Astrocyte (in vitro differentiated cells and primary cell): ENCODE results near the gene ARID4A. TPM values are rescaled to one million over a fixed set of nuclear protein-coding genes. Genes with fewer than 3 reads are reported as not detected.

ENCODE experiments used
- DNase-seq: peaks from one replicate; pipeline ENCODE4 v3.0.0-alpha.2; 2010; ENCODE audit warnings: low read depth
- FAIRE-seq: peaks from 2 replicates; lab custom pipeline; 2011; peaks lifted over from hg19 to GRCh38; lab: Jason Lieb, UNC
- H2AFZ ChIP-seq: 2 replicates; pipeline ENCODE4 v1.6.0; 2012; ENCODE audit warnings: low read depth, low read length, inconsistent platforms
- H3K27ac ChIP-seq: 2 replicates; pipeline ENCODE4 v1.5.1; 2011; ENCODE audit warnings: low read depth, low read length, inconsistent platforms
- H3K27me3 ChIP-seq: 2 replicates; pipeline ENCODE4 v1.6.0; 2011; ENCODE audit warnings: low read length, inconsistent platforms; ENCODE audit not compliant: insufficient read depth
- H3K36me3 ChIP-seq: 2 replicates; pipeline ENCODE4 v1.5.1; 2011; ENCODE audit warnings: low read length, inconsistent platforms; ENCODE audit not compliant: insufficient read depth
- H3K4me1 ChIP-seq: 2 replicates; pipeline ENCODE4 v1.5.1; 2011; ENCODE audit warnings: low read length, inconsistent platforms; ENCODE audit not compliant: insufficient read depth
- H3K4me2 ChIP-seq: 2 replicates; pipeline ENCODE4 v1.6.0; 2012; ENCODE audit warnings: low read length, inconsistent platforms
- H3K4me3 ChIP-seq: 2 replicates; pipeline ENCODE4 v1.5.1; 2011; ENCODE audit warnings: low read depth, mild to moderate bottlenecking, low read length, inconsistent platforms; ENCODE audit not compliant: insufficient read depth
- H3K79me2 ChIP-seq: 2 replicates; pipeline ENCODE4 v1.6.0; 2012; ENCODE audit warnings: mild to moderate bottlenecking, low read length, inconsistent platforms; ENCODE audit not compliant: insufficient read depth
- H3K9ac ChIP-seq: 2 replicates; pipeline ENCODE4 v1.6.0; 2012; ENCODE audit warnings: mild to moderate bottlenecking, low read length, inconsistent platforms
- H3K9me3 ChIP-seq: 2 replicates; pipeline ENCODE4 v1.5.1; 2012; ENCODE audit warnings: low read depth, mild to moderate bottlenecking, low read length, inconsistent platforms; ENCODE audit not compliant: insufficient read depth
- H4K20me1 ChIP-seq: 2 replicates; pipeline ENCODE4 v1.6.0; 2012; ENCODE audit warnings: low read length, inconsistent platforms; ENCODE audit not compliant: insufficient read depth
- H3K27ac Mint-ChIP-seq: one replicate; pipeline ENCODE4 v1.8.0; 2021; ENCODE audit warnings: mild to moderate bottlenecking, mixed read lengths; ENCODE audit not compliant: unreplicated experiment
- H3K27me3 Mint-ChIP-seq: one replicate; pipeline ENCODE4 v1.8.0; 2021; ENCODE audit warnings: low read depth, mixed read lengths; ENCODE audit not compliant: unreplicated experiment
- H3K36me3 Mint-ChIP-seq: one replicate; pipeline ENCODE4 v1.8.0; 2021; ENCODE audit warnings: low read depth, mixed read lengths; ENCODE audit not compliant: unreplicated experiment
- H3K4me1 Mint-ChIP-seq: one replicate; pipeline ENCODE4 v1.8.0; 2021; ENCODE audit warnings: low read depth, mixed read lengths; ENCODE audit not compliant: unreplicated experiment
- H3K4me3 Mint-ChIP-seq: one replicate; pipeline ENCODE4 v1.8.0; 2021; ENCODE audit warnings: mild to moderate bottlenecking, moderate library complexity, mixed read lengths; ENCODE audit not compliant: unreplicated experiment
- H3K9me3 Mint-ChIP-seq: one replicate; pipeline ENCODE4 v1.8.0; 2021; ENCODE audit warnings: mild to moderate bottlenecking, mixed read lengths; ENCODE audit not compliant: unreplicated experiment
- EZH2 ChIP-seq: IDR thresholded peaks from 2 replicates; pipeline ENCODE4 v1.6.1; 2012; ENCODE audit warnings: mild to moderate bottlenecking, low read length, inconsistent platforms; ENCODE audit not compliant: insufficient read depth
- total RNA-seq: library from RNA; stranded (reverse); gene quantifications from 2 replicates; pipeline ENCODE4 v1.2.1, GENCODE V29; 2021
- TF ChIP-seq, protein P1 (sequence below): IDR thresholded peaks from 2 replicates; pipeline ENCODE4 v1.5.1; 2011; ENCODE audit warnings: low read depth, mild to moderate bottlenecking, inconsistent platforms, low read length, moderate library complexity; ENCODE audit not compliant: insufficient read depth

ARID4A gene
- total RNA-seq, 1 donor from 2014 or later = 26.6 TPM

DNA sequence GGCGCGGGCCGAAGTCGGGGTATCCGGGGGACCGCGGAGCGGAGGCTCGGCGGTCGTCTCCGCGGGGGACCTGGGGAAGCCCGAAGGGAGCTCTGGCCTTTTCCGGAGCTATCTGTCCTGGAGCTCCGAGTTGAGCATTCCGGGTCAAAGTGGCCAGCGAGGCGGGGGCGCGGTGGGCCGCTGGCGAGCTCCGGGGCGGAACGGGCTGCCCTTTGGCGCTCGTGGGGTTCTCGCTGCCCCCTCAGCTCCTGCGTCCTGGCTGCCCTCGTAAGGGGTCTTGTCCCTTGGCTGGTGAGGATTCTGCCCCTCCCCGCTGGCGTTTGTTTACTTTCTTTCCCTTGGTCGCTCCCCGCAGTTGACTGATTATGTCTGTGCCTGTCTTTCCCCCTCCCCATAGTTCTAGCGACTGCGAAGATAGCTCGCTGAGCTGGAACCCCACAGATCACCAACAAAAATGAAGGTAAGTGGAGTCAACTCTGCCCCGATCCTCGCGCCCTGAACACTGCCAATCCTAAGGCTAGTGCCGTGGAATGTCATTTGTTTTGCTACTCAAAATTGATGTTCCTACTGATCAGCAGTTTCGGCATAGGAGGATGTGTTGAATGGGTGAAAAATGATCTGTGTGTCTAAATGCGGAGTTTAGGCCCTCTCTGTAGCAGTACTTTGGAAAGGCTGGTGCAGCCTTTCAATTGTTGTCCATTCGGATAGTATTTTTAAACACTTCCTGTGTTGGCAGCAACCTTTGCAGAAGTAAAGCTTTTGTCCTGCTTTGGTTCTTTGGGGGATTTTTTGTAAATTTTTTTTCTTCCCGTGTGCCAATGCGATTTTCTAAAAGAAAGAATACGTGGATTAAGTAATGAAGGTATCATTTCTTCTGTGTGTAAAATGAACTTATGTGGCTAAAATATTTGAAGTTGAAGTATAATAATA is 1.3 kb downstream of the ARID4A start:
- Mint-ChIP-seq H3K9me3 (no peaks in the 10 kb centered on the region), H3K36me3 (peaks cover 8% of the 10 kb centered on the region), H3K27ac (peak overlapping the region; percentile 88), H3K4me1 (peaks cover 3% of the 10 kb centered on the region), H3K4me3 (peak overlapping the region; percentile 100), H3K27me3 (no peaks in the 10 kb centered on the region)
- peaks cover 7% of the 10 kb centered on the region for H3K4me1 ChIP-seq
- H3K36me3 ChIP-seq = peaks cover 9% of the 10 kb centered on the region
- no peaks in the 10 kb centered on the region for H3K27me3 ChIP-seq
- peaks cover 48% of the 10 kb centered on the region for H3K79me2 ChIP-seq
- no peaks in the 10 kb centered on the region for H3K9me3 ChIP-seq
- DNase-seq (no peak), FAIRE-seq (no peak)
- H3K4me2 ChIP-seq = peak overlapping the region; percentile 99
- peak overlapping the region; percentile 92 for H3K9ac ChIP-seq
- H2AFZ ChIP-seq = peak overlapping the region; percentile 90
- peak overlapping the region; percentile 64 for H3K27ac ChIP-seq
- H4K20me1 ChIP-seq = peaks cover 32% of the 10 kb centered on the region
- TF ChIP-seq, protein P1, sequence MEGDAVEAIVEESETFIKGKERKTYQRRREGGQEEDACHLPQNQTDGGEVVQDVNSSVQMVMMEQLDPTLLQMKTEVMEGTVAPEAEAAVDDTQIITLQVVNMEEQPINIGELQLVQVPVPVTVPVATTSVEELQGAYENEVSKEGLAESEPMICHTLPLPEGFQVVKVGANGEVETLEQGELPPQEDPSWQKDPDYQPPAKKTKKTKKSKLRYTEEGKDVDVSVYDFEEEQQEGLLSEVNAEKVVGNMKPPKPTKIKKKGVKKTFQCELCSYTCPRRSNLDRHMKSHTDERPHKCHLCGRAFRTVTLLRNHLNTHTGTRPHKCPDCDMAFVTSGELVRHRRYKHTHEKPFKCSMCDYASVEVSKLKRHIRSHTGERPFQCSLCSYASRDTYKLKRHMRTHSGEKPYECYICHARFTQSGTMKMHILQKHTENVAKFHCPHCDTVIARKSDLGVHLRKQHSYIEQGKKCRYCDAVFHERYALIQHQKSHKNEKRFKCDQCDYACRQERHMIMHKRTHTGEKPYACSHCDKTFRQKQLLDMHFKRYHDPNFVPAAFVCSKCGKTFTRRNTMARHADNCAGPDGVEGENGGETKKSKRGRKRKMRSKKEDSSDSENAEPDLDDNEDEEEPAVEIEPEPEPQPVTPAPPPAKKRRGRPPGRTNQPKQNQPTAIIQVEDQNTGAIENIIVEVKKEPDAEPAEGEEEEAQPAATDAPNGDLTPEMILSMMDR = no peak
- H3K4me3 ChIP-seq = peak overlapping the region; percentile 93

DNA sequence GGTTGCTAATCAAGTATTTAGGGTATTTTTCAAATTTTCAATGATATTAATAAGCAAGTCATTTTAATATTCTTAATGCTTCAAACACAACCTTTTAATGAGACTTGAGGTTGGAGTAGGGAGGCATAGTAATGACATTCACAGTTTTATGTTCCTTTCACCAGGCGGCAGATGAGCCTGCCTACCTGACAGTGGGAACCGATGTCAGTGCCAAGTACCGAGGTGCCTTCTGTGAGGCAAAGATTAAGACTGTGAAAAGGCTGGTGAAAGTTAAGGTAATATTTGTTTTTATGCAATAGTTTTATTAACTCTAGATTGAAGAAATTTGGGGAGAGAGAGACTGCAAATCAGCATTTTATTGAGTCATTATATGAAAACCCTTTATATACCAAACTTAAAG is 3.1 kb downstream of the ARID4A start:
- H3K4me3 Mint-ChIP-seq = peak overlapping the region; percentile 12
- Histone ChIP-seq H3K36me3 (peaks cover 4% of the 10 kb centered on the region), H3K27me3 (no peaks in the 10 kb centered on the region), H3K27ac (no peak overlapping the region), H3K9me3 (no peaks in the 10 kb centered on the region), H2AFZ (no peak overlapping the region), H3K4me2 (no peak overlapping the region), H4K20me1 (peaks cover 15% of the 10 kb centered on the region), H3K9ac (no peak overlapping the region), H3K79me2 (peaks cover 31% of the 10 kb centered on the region), H3K4me3 (no peak overlapping the region), H3K4me1 (peaks cover 7% of the 10 kb centered on the region)
- DNase-seq (no peak), FAIRE-seq (no peak)
- no peaks in the 10 kb centered on the region for H3K27me3 Mint-ChIP-seq
- no peak overlapping the region for H3K27ac Mint-ChIP-seq
- H3K36me3 Mint-ChIP-seq = peaks cover 4% of the 10 kb centered on the region
- H3K9me3 Mint-ChIP-seq = no peaks in the 10 kb centered on the region
- TF ChIP-seq, protein P1 = no peak
- TF ChIP-seq EZH2 = no peak
- no peaks in the 10 kb centered on the region for H3K4me1 Mint-ChIP-seq

DNA sequence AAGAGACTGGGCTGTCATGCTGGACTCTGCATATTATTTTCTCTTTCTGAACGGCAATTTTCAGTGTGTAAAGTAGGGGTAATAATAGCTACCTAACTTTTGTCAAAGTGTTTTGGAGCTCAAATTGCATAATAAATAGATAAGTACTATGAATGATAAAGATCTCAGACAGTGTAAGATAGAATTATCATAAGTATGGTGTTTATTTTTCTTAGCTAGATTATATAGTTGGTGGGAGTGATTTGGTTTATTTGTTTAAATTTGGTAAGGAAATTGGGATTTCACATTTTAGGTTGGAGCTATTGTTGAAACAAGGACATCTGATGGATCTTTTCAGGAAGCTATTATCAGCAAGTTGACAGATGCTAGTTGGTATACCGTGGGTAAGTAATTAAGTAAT is 7.4 kb downstream of the ARID4A start:
- Histone ChIP-seq H3K9me3 (no peaks in the 10 kb centered on the region), H3K4me3 (no peak overlapping the region), H3K27me3 (no peaks in the 10 kb centered on the region), H3K27ac (no peak overlapping the region), H2AFZ (no peak overlapping the region), H3K4me1 (no peaks in the 10 kb centered on the region), H3K4me2 (no peak overlapping the region), H3K36me3 (peaks cover 4% of the 10 kb centered on the region), H4K20me1 (peaks cover 3% of the 10 kb centered on the region), H3K79me2 (peaks cover 3% of the 10 kb centered on the region), H3K9ac (no peak overlapping the region)
- Mint-ChIP-seq H3K27ac (no peak overlapping the region), H3K36me3 (peaks cover 8% of the 10 kb centered on the region), H3K4me1 (no peaks in the 10 kb centered on the region), H3K9me3 (no peaks in the 10 kb centered on the region), H3K27me3 (no peaks in the 10 kb centered on the region), H3K4me3 (no peak overlapping the region)
- TF ChIP-seq EZH2 = no peak
- TF ChIP-seq, protein P1 = no peak
- DNase-seq (no peak), FAIRE-seq (no peak)
